HCT116 (cell line): ENCODE results near the gene FAM20C.

Experiments
- CTCF ChIP-seq, 3 experiments: fragments of 200-600 bp in 1 of 3; sonication (generic) in 1 of 3; IDR thresholded peaks in 2 of 3; conservative IDR thresholded peaks in 1 of 3; 2 replicates each; pipeline ENCODE4 v1.5.1; 2012 to 2017; ENCODE audit warnings: low read depth in 2 of 3, low read length in 2 of 3, antibody characterized with exemption in 1 of 3, borderline replicate concordance in 1 of 3, control low read depth in 1 of 3, mild to moderate bottlenecking in 1 of 3, mixed read lengths in 1 of 3, mixed run types in 1 of 3, moderate library complexity in 1 of 3; ENCODE audit not compliant: insufficient read depth in 1 of 3
- ELF1 ChIP-seq: IDR thresholded peaks from 2 replicates; pipeline ENCODE4 v1.6.1; 2012; ENCODE audit warnings: low read depth, borderline replicate concordance
- EZH2 ChIP-seq: fragments of 200-600 bp; sonication (generic); IDR thresholded peaks from 2 replicates; pipeline ENCODE4 v1.6.1; 2017; ENCODE audit warnings: antibody characterized with exemption, mixed run types
- EZH2phosphoT487 ChIP-seq: fragments of 200-600 bp; IDR thresholded peaks from 2 replicates; pipeline ENCODE4 v1.6.1; 2018; ENCODE audit warnings: antibody characterized with exemption, borderline replicate concordance
- POLR2A ChIP-seq: IDR thresholded peaks from 2 replicates; pipeline ENCODE4 v1.7.0; 2011; ENCODE audit warnings: borderline replicate concordance; ENCODE audit not compliant: insufficient read depth, insufficient read length; ENCODE audit errors: extremely low read depth
- RAD21 ChIP-seq: IDR thresholded peaks from 2 replicates; pipeline ENCODE4 v1.6.1; 2012; ENCODE audit warnings: low read depth, mild to moderate bottlenecking
- REST ChIP-seq: IDR thresholded peaks from 2 replicates; pipeline ENCODE4 v1.6.1; 2012; ENCODE audit warnings: low read depth
- SIN3A ChIP-seq: IDR thresholded peaks from 2 replicates; pipeline ENCODE4 v1.6.1; 2012; ENCODE audit warnings: low read depth
- YY1 ChIP-seq: IDR thresholded peaks from 2 replicates; pipeline ENCODE4 v1.6.1; 2011; ENCODE audit warnings: low read length, low read depth, moderate library complexity, mild to moderate bottlenecking; ENCODE audit not compliant: insufficient replicate concordance; ENCODE audit errors: extremely low read depth
- ZBTB33 ChIP-seq: IDR thresholded peaks from 2 replicates; pipeline ENCODE4 v1.6.1; 2011; ENCODE audit warnings: mild to moderate bottlenecking, low read length, moderate library complexity; ENCODE audit not compliant: insufficient replicate concordance; ENCODE audit errors: extremely low read depth

- no peak for TF ChIP-seq EZH2phosphoT487
- no peak for TF ChIP-seq YY1
- no peak for TF ChIP-seq CTCF (IDR thresholded peaks at IDR 0.05 in 2 of 3, conservative IDR thresholded peaks at IDR 0.05 in 1 of 3; ENCODE audit: borderline replicate concordance in 1 of 3, insufficient read depth in 1 of 3, low read depth in 2 of 3, low read length in 2 of 3)
- no peak for TF ChIP-seq REST
- TF ChIP-seq RAD21: no peak
- no peak for TF ChIP-seq EZH2
- TF ChIP-seq ZBTB33: no peak
- no peak for TF ChIP-seq POLR2A
- no peak for TF ChIP-seq SIN3A
- TF ChIP-seq ELF1: no peak
Observed at GRCh38 chr7:186516-187113, 5.8 kb upstream of the FAM20C start.
